HEK293T (cell line): ENCODE measurements around the gene SLC49A3.

Experiments
- CTBP1 ChIP-seq: fragments of 450-650 bp; IDR thresholded peaks from 2 replicates; pipeline ENCODE4 v1.6.1; 2016; ENCODE audit warnings: borderline replicate concordance
- ZNF384 ChIP-seq: fragments of 450-650 bp; IDR thresholded peaks from 2 replicates; pipeline ENCODE4 v1.6.1; 2016

GRCh38 chr4:664713-665231 lies 24.2 kb downstream of the SLC49A3 start:
- TF ChIP-seq CTBP1 = no peak
- no peak for TF ChIP-seq ZNF384
